NCI-H128 (cell line): ENCODE results near the gene ARL2BP.
"Not testable (repeated sequence)": the region's sequence is repeated elsewhere in the genome, so short reads cannot be mapped to it uniquely, and the experiment has no call there.

Source experiments
- DNase-seq: peaks from one replicate; lab custom pipeline; 2025; ENCODE audit not compliant: unreplicated experiment; lab: John Stamatoyannopoulos, UW

ARL2BP gene

DNA sequence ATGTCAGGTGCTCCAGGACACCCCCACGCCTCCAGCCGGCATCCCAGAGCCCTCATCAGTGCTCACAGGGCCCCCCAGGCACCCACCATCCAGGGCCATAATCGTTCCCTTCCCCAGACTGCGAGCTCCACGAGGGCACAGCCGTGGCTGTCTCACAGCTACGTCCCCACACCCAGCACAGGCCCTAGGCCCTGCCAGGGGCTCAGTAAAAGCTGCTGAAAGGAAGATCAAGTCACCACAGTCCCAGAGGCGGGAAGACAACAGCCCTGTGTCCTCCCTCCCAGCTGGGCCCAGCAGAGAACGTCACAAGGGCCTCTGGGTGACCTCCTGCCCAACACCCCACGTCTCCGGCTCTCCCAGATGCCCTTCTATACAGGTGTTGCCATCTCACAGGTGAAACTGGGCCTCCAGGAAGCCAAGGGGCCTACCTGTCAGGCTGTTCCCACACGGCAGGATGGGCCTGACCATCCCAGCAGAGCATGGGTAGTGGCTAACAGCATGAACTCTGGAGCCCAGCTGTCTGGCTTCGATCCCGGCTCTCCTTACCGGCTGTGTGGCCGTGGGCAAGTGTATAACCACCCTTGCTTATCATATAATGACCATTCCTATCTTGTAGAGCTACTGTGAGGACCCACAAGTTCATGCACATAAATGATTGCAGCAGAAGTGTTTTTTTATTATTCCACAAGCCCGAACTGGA is 17.9 kb downstream of the ARL2BP start:
- no peak for DNase-seq

DNA sequence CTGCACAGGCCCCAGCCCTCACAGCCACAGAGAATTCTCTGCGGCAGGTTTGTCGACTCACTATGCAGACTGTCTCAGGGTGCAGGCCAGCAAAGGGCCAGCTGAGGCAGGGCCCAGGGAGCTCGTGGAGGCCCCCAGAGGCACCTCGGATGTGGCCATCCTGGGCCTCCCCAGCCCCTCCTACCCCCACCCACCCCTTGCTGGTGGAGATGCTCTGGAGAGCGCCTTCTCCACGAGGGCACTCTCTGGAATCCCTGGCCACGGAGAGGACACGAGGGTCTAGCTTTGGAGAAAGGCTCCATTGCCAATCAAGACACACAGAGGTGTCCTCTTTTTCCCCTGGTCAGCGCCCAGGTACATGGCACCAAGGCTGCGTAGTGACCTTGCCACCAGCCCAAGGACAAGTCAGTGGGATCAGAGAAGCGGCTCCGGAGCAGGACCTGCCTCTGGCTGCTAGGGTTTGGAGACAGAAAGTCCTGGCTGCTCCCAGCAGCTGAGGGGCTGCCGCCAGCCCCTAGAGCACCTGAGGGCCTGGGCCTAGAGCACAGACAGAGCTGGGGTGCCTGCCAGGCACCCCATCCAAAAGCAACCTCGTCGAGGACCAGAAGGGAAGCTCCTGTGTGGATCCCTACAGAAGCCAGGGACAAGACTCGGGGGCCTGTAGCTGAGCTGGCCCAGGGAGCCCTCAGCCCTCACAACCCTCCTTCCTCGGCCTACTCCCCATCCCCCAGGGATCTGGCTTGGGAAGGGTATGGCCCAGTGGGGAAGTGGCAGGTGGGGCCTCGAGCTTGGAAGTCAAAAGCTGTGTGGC is 18.7 kb downstream of the ARL2BP start:
- no peak for DNase-seq

DNA sequence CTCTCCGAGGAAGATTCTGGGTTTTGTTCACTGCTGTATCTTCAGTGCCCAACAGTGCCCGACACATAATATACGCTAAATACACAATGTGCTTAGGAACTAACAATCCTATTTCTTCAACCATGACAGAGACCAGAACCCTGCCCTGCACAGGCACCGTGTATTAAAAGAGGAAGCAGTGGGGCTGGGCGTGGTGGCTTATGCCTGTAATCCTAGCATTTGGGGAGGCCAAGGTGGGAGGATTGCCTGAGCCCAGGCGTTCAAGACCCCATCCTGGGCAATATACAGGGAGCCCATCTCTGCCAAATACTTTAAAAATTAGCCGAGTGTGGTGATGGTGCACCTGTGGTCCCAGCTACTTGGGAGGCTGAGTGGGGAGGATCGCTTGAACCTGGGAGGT is 19.3 kb downstream of the ARL2BP start:
- no peak for DNase-seq

DNA sequence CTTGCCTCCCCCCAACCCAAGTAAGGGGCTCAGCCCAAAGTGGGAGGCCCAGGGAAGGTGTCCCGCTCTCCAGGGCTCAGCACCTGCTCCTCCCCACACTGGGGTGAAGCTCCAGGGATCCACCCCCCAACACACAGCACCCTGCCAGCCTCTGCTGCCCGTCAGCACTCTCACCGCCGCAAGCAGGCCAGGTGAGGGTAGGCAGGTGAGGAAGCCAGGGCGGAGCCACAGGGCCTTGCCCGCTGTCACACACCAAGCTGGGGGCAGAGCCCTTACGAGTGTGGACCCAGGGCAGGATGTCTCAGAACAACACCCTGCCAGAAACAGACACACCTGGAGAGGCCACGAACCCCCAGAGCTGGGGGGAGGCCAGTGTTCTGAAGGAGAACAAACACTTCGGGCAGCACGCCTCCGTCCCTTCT is 19.9 kb downstream of the ARL2BP start:
- no peak for DNase-seq

DNA sequence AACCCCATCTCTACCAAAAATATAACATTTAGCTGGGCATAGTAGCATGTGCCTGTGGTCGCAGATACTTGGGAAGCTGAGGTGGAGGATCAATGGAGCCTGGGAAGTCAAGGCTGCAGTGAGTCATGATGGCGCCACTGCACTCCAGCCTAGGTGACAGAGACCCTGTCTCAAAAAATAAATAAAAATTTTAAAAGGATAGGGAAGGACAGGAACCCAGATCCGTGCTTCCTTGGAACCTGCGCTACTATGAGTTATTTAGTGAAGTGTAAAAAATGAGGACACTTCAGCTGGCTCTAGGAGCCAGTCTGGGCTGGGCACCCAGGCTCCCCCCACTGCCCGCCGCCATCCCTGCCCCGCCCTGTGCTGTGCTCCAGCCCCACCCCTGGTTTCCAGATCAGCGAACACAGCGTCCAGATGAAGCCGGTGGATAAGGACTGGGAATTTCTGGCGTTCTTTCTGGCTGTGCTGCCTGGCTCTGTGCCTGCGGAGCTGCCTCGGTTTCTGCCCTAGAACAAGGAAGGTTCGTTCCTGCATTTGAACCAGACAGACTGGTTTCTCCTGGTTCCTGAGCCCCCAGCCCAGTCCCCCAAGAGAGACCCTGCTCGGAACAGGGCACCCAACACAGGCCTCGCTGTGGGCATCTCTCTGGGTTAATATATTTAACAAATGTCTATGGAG is 20.9 kb downstream of the ARL2BP start:
- DNase-seq = no peak

DNA sequence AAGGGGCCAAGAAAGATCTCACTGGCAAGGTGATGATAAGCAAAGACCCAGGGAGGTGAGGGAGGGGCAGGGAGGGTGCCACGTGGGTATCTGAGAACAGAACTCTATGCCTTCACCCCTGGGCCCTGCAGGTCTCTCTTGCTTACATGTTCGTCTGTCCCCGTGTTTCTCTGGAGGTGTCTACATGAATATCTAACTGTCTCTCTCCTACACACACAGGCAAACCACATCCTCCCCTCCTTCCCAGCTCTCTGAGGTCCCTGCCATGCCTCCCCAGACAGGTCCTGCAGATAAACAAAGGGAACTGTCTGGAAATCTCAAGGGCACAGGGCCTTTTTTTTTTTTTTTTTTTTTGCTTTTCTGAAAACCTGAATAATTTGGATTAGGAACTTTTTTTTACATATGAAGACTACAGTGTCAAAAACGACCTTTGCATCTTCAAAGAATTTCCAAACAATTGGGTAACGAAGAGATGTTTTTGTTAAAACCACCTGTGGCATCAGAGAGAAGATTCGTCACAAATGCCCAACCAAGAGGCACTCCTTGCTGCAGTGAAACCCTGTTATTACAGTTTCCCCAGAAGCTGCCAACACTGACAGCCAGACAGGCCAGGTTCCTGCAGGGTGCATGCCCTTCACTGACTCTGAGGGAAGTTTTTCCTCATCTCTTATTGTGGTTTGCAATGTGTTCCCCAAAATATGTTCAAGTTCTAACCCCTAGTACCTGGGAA is 21.6 kb downstream of the ARL2BP start:
- no peak for DNase-seq

DNA sequence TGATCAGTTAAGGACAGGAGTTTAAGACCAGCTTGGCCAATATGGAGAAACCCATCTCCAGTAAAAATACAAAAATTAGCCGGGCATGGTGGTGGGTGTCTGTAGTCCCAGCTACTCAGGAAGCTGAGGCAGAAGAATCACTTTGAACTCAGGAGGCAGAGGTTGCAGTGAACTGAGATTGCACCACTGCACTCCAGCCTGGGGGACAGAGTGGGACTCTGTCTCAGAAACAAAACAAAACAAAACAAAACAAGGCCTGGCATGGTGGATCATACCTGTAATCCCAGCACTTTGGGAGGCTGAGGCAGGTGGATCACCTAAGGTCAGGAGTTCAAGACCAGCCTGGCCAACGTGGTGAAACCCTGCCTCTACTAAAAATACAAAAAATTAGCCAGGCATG is 22.3 kb downstream of the ARL2BP start:
- not testable (repeated sequence) for DNase-seq

DNA sequence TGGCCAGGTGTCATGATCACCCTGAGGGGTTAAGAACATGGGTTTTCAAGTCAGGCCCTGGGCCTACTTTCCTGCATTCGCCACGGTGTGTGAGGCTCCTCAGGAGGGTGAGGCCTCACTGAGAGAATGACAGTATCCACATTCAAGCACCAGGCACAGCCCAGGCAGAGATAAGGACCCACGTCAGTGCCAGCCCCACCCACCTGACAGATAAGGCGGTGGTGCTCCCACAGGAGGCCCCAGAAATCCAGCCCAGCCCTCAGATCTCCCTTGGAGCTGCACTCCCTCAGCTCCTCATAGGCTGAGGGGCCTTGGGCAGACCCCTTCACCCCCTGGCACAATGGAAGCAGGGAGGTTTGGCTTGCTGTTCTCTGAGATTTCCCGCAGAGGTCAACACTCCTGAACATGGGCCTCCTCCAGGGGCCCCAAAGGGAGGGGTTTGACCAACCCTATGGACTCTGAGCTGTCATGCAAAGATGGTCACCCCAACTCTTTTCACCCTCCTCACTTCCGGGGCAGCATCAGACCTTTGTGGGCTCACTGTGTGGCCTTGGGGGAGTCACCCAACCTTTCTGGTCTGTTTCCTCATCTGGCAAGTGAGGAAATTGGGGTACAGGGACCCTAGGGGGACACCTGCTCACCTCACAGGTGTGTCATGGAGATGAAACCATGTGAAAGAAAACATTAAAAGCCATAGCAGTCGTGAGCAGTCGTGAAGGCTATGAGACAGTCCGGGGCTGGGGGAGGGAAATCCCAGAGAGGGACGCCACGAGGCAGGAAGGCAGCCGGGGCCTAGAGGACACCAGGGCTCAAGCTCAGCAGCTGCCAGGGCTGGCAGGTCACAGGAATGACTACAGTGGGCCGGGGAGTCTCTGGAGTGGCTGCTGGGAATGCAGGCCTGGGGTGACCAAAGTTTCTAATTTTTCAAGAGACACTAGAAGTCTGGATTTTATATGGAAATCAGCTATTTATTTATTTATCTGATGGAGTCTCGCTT is 24.0 kb downstream of the ARL2BP start:
- DNase-seq = no peak

DNA sequence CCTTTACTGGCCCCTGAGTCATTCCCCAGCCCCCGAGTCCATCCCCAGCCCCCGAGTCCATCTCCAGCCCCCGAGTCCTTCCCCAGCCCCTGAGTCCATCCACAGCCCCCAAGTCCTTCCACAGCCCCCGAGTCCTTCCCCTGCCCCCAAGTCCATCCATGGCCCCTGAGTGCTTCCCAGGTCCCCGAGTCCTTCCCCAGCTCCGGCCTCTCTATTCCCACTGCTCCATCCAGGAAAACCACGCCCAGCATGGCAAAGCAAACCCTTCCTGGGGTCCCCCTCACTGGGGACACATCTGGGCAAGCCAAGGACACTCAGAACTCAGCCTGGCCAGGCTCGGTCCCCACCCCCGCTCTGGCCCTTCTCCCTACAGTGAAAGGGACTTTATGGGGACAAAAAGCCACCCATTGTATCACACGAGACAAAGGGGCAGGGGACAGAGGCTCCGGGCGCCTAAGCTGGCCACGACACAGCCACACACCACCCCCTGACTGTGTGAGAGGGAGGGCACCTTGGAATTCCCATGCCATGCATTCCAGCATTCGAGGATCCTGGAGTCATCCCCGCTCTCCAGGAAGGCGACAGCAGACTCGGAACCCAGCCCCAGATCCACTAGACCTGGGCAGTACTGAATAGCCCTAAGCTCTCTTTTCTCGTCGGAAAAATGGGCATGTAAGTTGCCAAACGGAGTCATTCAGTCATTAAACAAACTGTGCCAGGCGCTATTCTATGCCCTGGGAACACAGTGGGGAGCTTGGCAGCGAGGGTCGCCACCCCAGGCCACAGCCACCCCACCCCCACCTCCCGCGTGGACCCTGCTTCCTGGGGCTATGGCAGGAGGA is 25.4 kb downstream of the ARL2BP start:
- DNase-seq = no peak

DNA sequence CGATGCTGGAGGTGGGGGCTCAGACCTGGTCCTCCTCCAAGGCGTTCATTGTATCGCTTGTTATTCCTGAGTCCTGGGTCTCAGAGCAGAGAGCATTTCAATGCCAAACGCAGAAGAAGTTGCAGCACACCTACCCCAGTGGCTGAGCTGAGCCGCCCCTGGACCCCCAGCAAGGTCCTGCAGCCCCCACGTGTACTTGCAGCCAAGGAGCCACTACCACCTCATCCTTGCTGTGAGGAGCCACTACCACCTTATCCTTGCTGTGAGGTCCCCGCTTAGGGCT is 25.9 kb downstream of the ARL2BP start:
- DNase-seq = no peak

DNA sequence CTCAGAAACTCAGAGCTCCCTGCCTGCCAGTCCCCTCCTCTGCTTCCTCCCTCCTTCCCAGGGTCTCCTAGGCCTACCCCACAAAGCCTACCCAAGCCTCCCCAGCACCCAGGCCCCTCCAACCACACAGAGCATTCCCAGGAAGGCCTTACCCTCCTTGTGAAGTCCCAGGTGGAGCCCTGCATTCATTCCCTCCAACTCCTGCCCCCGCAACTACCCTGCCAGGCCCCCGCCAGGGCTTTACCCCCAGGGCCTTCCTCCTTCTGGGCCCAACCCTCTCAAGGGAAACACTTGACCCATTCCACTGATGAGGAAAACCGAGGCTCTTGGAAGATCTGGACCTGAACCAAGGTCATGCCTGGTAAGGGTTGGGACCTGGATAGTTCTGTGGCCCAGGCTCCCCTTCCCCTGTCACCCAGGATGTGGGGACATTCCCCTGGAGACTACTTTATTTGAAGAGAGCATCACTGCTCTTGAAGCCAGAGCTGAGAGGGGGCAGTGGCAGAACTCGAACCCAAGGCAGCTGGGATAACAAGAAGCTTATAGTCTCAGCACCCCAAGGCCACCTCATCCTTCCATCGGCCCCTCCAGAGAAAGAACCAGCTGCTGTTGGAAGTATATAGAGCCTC is 26.9 kb downstream of the ARL2BP start:
- DNase-seq = no peak

DNA sequence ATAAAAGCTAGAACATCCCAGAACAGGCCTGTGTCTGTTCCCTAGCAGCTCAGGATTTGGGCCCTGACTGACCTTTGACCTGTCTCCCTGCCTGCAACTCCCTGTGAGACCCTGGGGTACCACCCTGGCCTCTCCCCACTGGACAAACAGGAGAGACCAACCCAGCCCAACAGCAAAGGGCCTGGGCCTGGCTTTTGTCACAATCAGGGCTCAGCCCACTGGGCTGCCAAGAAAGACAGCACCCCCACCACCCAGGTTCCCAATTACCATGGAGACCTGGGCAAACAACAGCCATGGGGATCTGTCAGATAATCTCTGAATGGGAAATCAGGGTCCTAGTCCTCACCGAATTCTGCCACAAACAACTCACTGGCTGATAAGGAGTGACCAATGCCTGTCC is 28.3 kb downstream of the ARL2BP start:
- DNase-seq = no peak

DNA sequence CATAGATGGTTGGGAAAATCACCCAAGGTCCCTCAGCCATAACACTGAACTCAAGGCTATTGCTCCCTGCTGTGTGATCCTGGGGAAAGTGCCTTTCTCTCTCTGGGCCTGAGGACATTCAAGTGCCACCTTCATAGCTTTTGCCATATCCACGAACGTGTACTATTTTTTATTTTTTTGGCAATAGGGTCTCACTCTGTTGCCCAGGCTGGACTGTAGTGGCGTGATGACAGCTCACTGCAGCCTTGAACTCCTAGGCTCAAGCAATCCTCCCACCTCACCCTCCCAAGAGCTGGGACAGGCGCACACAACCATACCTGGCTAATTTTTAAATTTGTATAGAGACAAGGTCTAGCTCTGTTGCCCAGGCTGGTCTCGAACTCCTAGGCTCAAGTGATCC is 28.8 kb downstream of the ARL2BP start:
- DNase-seq = no peak

DNA sequence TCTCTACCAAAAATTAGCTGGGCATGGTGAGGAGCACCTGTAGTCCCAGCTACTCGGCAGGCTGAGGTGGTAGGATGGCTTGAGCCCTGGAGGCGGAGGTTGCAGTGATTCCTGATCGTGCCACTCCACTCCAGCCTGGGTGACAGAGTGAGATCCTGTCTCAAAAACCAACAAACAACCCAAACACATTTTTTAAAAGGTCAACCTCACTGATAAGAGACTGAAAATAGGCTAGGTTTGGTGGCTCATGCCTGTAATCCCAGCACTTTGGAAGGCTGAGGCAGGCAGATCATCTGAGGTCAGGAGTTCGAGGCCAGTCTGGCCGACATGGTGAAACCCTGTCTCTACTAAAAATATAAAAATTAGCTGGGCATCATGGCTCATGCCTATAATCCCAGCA is 30.9 kb downstream of the ARL2BP start:
- not testable (repeated sequence) for DNase-seq

DNA sequence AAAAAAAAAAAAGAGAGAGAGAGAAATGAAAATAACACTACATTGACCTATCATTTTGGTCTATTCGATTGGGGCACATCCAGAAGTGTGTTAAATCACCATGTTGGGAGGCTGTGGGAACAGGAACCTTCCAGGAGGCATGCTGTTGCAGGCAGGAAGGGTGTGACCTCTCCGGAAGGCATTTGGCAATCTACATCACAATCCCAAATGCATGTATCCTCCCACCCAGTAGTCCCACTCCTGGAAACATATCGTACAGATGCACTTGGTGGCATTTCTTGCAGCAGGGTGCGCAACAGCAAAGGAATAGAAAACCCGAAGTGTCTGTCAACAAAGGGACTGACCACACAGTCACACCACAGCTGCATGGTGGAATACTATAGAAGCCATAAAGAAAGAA is 31.5 kb downstream of the ARL2BP start:
- no peak for DNase-seq

DNA sequence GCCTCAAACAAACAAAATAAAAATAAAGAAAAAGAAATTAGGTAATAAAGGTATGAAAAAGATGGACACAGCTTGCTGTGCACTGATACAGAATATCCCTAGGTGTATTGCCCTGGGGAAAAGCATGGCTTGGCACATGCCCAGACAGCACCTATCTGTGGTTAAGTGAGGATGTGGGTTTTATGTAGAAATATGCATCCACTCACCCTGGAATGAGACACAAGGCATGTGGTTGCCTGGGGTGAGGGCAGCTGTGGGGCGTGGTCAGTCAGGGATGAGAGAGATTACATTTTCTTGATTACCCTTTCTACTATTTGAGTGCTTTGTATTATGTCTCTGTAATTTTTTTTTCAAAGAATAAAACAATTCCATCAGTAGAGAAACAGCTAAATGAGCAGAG is 32.5 kb downstream of the ARL2BP start:
- no peak for DNase-seq

DNA sequence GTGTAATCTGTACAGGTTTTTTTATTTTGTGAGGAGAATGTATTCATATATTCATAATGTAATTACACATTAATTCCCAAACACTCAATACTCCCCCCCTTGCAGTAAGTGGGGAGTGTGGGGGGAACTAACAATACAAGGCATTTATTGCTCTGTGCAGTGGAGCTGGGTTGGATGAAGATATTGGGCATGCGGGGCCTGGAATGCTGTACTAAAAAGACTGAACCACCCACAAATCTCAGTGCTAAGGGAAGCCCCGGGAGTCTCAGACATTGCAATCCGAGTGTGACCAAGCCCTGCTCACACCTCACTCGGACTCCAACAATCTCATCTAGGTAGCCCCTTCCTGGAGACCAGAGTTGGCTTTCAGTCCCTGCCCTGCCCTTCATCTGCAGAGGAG is 33.4 kb downstream of the ARL2BP start:
- no peak for DNase-seq

DNA sequence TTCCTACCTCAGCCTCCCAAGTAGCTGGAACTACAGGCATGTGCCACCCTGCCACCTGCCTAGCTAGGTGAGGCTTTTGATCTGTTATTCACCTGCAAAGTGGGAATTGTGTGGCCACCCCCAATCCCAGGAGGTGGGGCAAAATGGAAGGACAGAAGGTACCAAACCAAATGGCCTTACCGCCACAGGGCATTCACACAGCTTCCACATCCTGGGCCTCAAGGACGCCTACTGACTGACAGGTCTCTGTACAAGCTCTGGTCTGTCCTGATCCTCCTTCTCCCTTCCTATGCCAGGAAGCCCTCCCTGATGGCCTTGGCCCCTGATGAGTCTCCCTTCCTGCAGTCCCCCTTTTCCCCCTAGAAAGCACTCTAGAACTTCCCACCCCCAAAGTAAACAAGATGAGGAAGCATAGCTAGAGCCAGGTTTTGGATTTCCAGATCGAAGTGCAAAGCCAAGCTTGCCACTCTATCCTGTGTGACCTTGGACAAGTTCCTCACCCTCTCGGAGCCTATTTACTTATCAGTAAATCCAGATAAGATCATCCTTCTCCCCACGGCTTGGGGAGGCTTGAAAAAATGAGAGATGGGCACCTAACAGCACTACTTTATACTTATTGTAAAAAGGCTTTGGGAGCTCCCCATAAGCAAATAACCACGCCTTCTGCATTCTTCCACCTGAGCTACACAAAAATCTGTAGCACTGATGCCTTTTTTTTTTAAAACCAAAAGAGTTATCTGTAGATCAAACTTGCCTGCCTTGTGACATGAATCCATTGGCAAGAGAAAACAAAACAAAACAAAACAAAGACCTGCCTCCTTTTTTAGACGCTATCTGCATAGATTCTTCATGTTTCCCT is 35.0 kb downstream of the ARL2BP start:
- DNase-seq = no peak
